Common myeloid progenitor, CD34-positive (primary cell): ENCODE data around the gene RAD51B.

ENCODE experiments used
- CTCF ChIA-PET: fragments of 350-600 bp; sonication (Branson Sonifier 250); formaldehyde crosslinking; loops from one replicate; lab custom pipeline; 2021; ENCODE audit warnings: antibody characterized with exemption; lab: Charles Lee
- POLR2A ChIA-PET: fragments of 350-600 bp; sonication (Branson Sonifier 250); formaldehyde crosslinking; loops from one replicate; lab custom pipeline; 2021; ENCODE audit warnings: antibody characterized with exemption; lab: Charles Lee
- DNase-seq, 3 donors: peaks; one replicate each; pipeline versions ENCODE4 v3.0.0 to v3.0.0-alpha.2; 2013
- H3K27ac ChIP-seq, 2 experiments: 1 replicate in 1 of 2; 2 replicates in 1 of 2; pipeline ENCODE4 v1.7.0; 2013; ENCODE audit warnings: inconsistent platforms in 2 of 2, low read length in 2 of 2, mild to moderate bottlenecking in 2 of 2, low read depth in 1 of 2, moderate library complexity in 1 of 2; ENCODE audit not compliant: severe bottlenecking in 2 of 2, insufficient read depth in 1 of 2, poor library complexity in 1 of 2
- H3K27me3 ChIP-seq, 5 experiments: replicated peaks in 2 of 5; 1 replicate in 3 of 5; 2 replicates in 2 of 5; pipeline versions ENCODE4 v1.6.1 to v1.7.0; 2013; ENCODE audit warnings: low read length in 4 of 5, mild to moderate bottlenecking in 2 of 5, moderate library complexity in 2 of 5, inconsistent platforms in 1 of 5; ENCODE audit not compliant: insufficient read depth in 5 of 5, control insufficient read depth in 4 of 5
- H3K36me3 ChIP-seq, 4 experiments: 1 replicate in 2 of 4; 2 replicates in 2 of 4; pipeline versions ENCODE4 v1.6.1 to v1.7.0; 2013; ENCODE audit warnings: low read length in 3 of 4, control low read depth in 1 of 4, mild to moderate bottlenecking in 1 of 4; ENCODE audit not compliant: control insufficient read depth in 4 of 4, insufficient read depth in 4 of 4
- H3K4me1 ChIP-seq, 4 experiments: 1 replicate in 3 of 4; 2 replicates in 1 of 4; pipeline versions ENCODE4 v1.6.1 to v1.7.1; 2013; ENCODE audit warnings: low read length in 3 of 4, mild to moderate bottlenecking in 3 of 4, control low read depth in 1 of 4, inconsistent platforms in 1 of 4, moderate library complexity in 1 of 4; ENCODE audit not compliant: control insufficient read depth in 4 of 4, insufficient read depth in 4 of 4; ENCODE audit errors: control extremely low read depth in 1 of 4
- H3K4me3 ChIP-seq, 7 experiments: 1 replicate in 4 of 7; 2 replicates in 3 of 7; pipeline versions ENCODE4 v1.5.1 to v1.7.0; 2013; ENCODE audit warnings: mild to moderate bottlenecking in 7 of 7, low read length in 6 of 7, moderate library complexity in 6 of 7, inconsistent platforms in 2 of 7, low read depth in 2 of 7, control low read depth in 1 of 7; ENCODE audit not compliant: insufficient read depth in 4 of 7, control insufficient read depth in 1 of 7; ENCODE audit errors: extremely low read depth in 1 of 7
- H3K9me3 ChIP-seq, 5 experiments: 1 replicate in 4 of 5; 2 replicates in 1 of 5; pipeline versions ENCODE4 v1.6.1 to v1.7.1; 2013; ENCODE audit warnings: low read length in 4 of 5, mild to moderate bottlenecking in 2 of 5, inconsistent platforms in 1 of 5, low read depth in 1 of 5, moderate library complexity in 1 of 5; ENCODE audit not compliant: control insufficient read depth in 4 of 5, insufficient read depth in 2 of 5; ENCODE audit errors: control extremely low read depth in 1 of 5
- WGBS: methylation state at CpG from one replicate; pipeline ENCODE4 v1.1.5; 2013; ENCODE audit not compliant: insufficient coverage; 5-methylcytosine and 5-hydroxymethylcytosine counted together

The RAD51B gene

DNA sequence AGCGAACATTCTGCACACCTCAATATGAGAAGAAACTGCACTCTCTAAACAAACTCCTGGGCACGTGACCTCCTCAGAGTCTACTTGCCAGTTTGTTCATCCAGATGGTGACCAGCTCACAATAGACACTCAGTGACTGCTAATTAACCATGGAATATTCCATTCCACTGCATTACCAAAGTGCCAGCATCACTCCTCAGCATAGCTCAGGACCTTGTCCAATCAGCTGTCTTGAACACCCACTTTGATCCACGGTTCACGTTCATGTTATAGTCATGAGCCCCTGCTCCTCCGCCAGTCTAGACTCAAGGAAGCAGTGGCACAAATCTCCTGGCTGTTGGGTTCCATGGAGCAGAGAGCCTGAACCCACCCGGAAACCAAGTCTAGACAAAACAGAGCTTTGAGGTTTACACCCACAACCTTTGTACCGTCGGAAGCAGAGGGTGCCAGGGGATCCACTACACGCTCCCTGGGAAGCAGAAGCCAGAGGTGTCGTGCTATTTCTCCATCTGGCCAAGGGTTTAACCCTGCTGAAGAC, 688.0 kb downstream of the RAD51B start:
- Histone ChIP-seq H3K4me1 (peaks cover 0 to 5% (median 2%) of the 10 kb centered on the region in 4 experiments), H3K9me3 (no peaks in the 10 kb centered on the region), H3K27ac (no peak overlapping the region), H3K4me3 (no peak overlapping the region), H3K36me3 (no peaks in the 10 kb centered on the region), H3K27me3 (no peaks in the 10 kb centered on the region)
- POLR2A ChIA-PET, result no interaction called here
- CTCF ChIA-PET, result interaction anchor here (0.9 to 1.3 kb wide), 2 partner anchors 9 to 81 kb away, joined by 3 read pairs; no protein-coding TSS in a partner anchor
- no peak for DNase-seq
- WGBS, result 94% methylated on average over 10 of the region's 10 CpGs

GRCh38 chr14:68508581-68508980, 689.0 kb downstream of the RAD51B start:
- WGBS, result 80% methylated on average over 2 of the region's 2 CpGs

DNA sequence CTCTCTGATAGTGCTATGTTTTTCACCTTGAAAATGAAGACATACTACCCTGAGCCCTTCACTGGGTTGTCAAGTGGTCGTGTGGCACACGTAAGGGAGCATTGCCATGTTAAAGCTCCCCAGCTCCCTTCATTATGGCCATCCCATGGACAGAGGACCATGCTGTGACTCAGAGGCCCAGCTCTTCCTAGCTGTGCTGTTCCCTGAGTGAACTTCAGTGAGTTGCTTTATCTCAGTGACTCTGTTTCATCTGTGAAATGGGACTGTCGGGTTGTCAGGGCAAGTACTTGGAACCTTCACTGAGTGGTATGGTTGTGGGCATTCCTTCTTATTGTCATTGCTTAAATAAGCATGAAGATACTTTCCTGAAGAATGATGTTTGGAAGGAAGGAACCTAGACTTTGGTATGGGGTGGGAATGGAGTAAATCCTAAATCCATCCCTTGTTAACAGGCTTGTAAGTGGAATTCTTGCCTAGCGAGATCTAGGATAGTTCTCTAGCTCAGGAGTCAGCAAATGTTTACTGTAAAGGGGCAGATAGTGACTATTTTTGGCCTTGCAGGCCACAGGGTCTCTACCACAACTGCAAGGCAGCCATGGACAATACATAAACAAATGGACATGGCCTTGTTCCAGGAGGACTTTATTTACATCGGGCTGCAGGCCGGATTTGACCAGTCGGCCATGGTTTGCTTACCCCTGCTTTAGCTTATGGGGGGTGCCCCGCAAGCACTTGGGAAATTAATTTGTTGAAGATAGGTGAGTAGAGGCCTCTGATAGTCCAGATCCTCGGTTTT, 689.8 kb downstream of the RAD51B start:
- 98% methylated on average over 8 of the region's 9 CpGs for WGBS
- peaks cover 0 to 15% (median 7%) of the 10 kb centered on the region in 4 experiments for H3K4me1 ChIP-seq
- H3K27ac ChIP-seq, result no peak overlapping the region
- H3K9me3 ChIP-seq, result no peaks in the 10 kb centered on the region
- H3K4me3 ChIP-seq, result no peak overlapping the region
- no peaks in the 10 kb centered on the region for H3K27me3 ChIP-seq
- ChIA-PET CTCF (interaction anchor here (0.7 to 0.9 kb wide), 2 partner anchors 16 to 134 kb away, joined by 3 read pairs; no protein-coding TSS in a partner anchor), POLR2A (no interaction called here)
- no peak for DNase-seq
- H3K36me3 ChIP-seq, result no peaks in the 10 kb centered on the region

More at GRCh38 chr14:68508581-68508980, 689.0 kb downstream of the RAD51B start:
- no peak overlapping the region for H3K27ac ChIP-seq
- ChIA-PET CTCF (no interaction called here), POLR2A (no interaction called here)
- no peaks in the 10 kb centered on the region for H3K27me3 ChIP-seq
- no peaks in the 10 kb centered on the region for H3K9me3 ChIP-seq
- peaks cover 0 to 12% (median 6%) of the 10 kb centered on the region in 4 experiments for H3K4me1 ChIP-seq
- H3K4me3 ChIP-seq, result no peak overlapping the region
- no peaks in the 10 kb centered on the region for H3K36me3 ChIP-seq
- no peak for DNase-seq

GRCh38 chr14:68510201-68511128, 690.9 kb downstream of the RAD51B start:
- H3K4me1 ChIP-seq, result peaks cover 0 to 15% (median 7%) of the 10 kb centered on the region in 4 experiments
- H3K27me3 ChIP-seq, result no peaks in the 10 kb centered on the region
- no peak overlapping the region for H3K4me3 ChIP-seq
- WGBS, result 97% methylated on average over 9 of the region's 11 CpGs
- no peaks in the 10 kb centered on the region for H3K9me3 ChIP-seq
- ChIA-PET CTCF (interaction anchor here (0.7 to 1.4 kb wide), 2 partner anchors 40 to 135 kb away, joined by 3 read pairs; no protein-coding TSS in a partner anchor), POLR2A (no interaction called here)
- H3K27ac ChIP-seq, result no peak overlapping the region
- no peak for DNase-seq
- H3K36me3 ChIP-seq, result no peaks in the 10 kb centered on the region

DNA sequence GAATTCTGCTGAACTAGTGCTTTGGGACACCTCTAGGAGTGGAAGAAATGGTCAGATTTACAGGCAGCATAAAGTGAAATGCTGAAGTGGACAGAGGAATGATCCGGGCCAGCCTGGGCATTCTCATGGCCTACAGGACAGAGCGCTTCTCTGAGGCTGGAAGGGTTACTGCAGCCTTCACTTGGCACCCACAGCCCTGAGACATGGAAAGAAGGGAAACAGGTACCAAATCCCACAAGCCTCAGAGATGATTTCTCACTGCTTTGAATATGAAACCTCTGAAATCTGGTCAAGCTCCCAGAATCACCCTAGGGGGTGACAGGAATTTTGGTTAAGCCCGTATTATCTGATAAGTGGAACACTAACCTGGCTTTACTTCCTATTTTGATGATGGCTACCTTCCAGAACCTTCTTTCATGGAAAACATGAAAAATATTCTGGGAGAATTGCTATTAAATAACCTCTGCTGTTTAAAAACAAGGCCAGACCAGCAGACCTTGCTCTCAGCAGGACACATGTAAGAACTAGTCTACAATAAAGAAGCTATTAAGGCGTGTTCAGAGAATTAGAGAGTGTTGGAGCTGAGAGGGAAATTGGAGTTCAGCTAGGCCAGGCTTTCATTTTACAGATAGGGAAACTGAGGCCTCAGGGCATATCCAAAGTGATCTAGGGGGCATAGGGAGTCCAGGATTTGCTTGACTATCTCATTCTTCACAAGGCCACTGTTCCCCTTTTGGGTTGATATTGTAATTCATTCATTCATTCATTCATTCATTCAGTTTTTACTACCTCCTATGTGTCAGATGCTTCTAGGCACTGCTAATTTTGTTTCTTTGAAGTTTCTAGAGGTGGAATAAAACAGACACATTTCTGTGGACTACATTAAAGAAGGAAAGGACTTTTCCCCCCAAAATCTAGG, 691.8 kb downstream of the RAD51B start:
- CTCF ChIA-PET, result interaction anchor here (1.4 kb wide), 1 partner anchor 41 kb away, joined by 3 read pairs; no protein-coding TSS in a partner anchor
- DNase-seq, result no peak
- no peak overlapping the region for H3K4me3 ChIP-seq
- peaks cover 0 to 15% (median 7%) of the 10 kb centered on the region in 4 experiments for H3K4me1 ChIP-seq
- WGBS, result 100% methylated on average over 3 of the region's 4 CpGs
- H3K36me3 ChIP-seq, result no peaks in the 10 kb centered on the region
- POLR2A ChIA-PET, result no interaction called here
- no peaks in the 10 kb centered on the region for H3K9me3 ChIP-seq
- no peak overlapping the region for H3K27ac ChIP-seq
- H3K27me3 ChIP-seq, result no peaks in the 10 kb centered on the region

DNA sequence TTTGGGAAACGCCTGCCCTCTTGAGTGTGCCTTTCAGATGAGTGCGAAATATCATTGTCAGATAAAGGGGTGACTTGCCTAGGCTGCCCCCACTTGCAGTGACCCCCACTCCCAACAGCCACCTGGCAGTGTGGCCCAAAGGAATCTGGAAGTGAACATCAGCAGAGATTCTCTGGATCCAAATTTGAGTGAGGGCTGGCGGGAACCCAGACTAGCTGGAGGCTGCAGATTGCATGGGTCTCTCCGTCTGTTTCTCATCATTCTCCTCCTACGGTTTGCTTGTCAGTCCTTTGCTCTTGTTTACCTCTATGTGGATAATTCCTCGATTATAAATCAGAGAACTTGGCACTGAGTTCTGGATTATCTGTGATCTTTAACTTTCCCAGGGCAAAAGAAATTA, 692.5 kb downstream of the RAD51B start:
- no peak for DNase-seq
- Histone ChIP-seq H3K4me1 (peaks cover 0 to 10% (median 5%) of the 10 kb centered on the region in 4 experiments), H3K27me3 (no peaks in the 10 kb centered on the region), H3K27ac (no peak overlapping the region), H3K9me3 (no peaks in the 10 kb centered on the region), H3K4me3 (no peak overlapping the region), H3K36me3 (no peaks in the 10 kb centered on the region)
- 98% methylated on average over 6 of the region's 6 CpGs for WGBS
- CTCF ChIA-PET, result no interaction called here
- POLR2A ChIA-PET, result no interaction called here
